Measurements from ENCODE around the gene PARD3. TPM values are rescaled to one million over a fixed set of nuclear protein-coding genes. Genes with fewer than 3 reads are reported as not detected.

Gene PARD3
- total RNA-seq, 1 experiment from 2014 or later: 46.3 TPM

- Histone ChIP-seq H3K9ac (ENCODE audit: low read length) (no peak overlapping the region), H3K4me3 (replicated peaks in 1 of 2; ENCODE audit: low read depth in 1 of 2, low read length in 2 of 2) (no peak overlapping the region), H4K20me1 (ENCODE audit: insufficient read depth) (no peaks in the 10 kb centered on the region), H3K4me2 (ENCODE audit: low read length) (no peak overlapping the region), H3K9me2 (ENCODE audit: insufficient read depth) (no peaks in the 10 kb centered on the region), H3K79me2 (ENCODE audit: insufficient read depth, low read length) (no peaks in the 10 kb centered on the region), H3K4me1 (ENCODE audit: control insufficient read depth in 1 of 2, insufficient read depth in 2 of 2, low read length in 2 of 2) (peaks cover 0 to 4% of the 10 kb centered on the region in 2 experiments; a peak in 1 of 4 replicates), H2AFZ (ENCODE audit: low read depth, low read length, poor library complexity, severe bottlenecking) (no peak overlapping the region), H3K27ac (ENCODE audit: low read depth, low read length) (no peak overlapping the region), H3K36me3 (ENCODE audit: control insufficient read depth in 1 of 2, insufficient read depth in 2 of 2, low read length in 2 of 2) (no peaks in the 10 kb centered on the region), H3K27me3 (ENCODE audit: insufficient read depth, low read length) (no peaks in the 10 kb centered on the region), H3K9me3 (ENCODE audit: control insufficient read depth in 1 of 2, insufficient read depth in 1 of 2, low read depth in 1 of 2, low read length in 2 of 2) (no peaks in the 10 kb centered on the region)
- ChIA-PET POLR2A (no interaction called here), CTCF (no interaction called here), RAD21 (ENCODE audit: low non-redundant PET in 1 of 2, low total read pairs in 2 of 2, uncharacterized antibody in 2 of 2, unreplicated experiment in 2 of 2) (no interaction called here)
- BruUV-seq (replicated peaks): no TSS peak
- no peak for DNase-seq (ENCODE audit: low read depth, low spot score)
- intact Hi-C loops (cut with micrococcal nuclease): no loop called here
- no peak for TF ChIP-seq REST (IDR thresholded peaks at IDR 0.05; ENCODE audit: low read depth)
- no peak for TF ChIP-seq YY1 (IDR thresholded peaks at IDR 0.05; ENCODE audit: extremely low read depth, insufficient replicate concordance, low read depth, low read length)
- no peak for TF ChIP-seq ZFX (IDR thresholded peaks at IDR 0.05)
- TF ChIP-seq EGR1 (IDR thresholded peaks at IDR 0.05; ENCODE audit: low read depth): no peak
- no peak for TF ChIP-seq EZH2 (IDR thresholded peaks at IDR 0.05)
- TF ChIP-seq MAX (IDR thresholded peaks at IDR 0.05): no peak
- no peak for TF ChIP-seq JUND (IDR thresholded peaks at IDR 0.05)
- no peak for TF ChIP-seq ELF1 (IDR thresholded peaks at IDR 0.05; ENCODE audit: borderline replicate concordance, low read depth)
- no peak for TF ChIP-seq CEBPB (IDR thresholded peaks at IDR 0.05; ENCODE audit: low read depth)
- TF ChIP-seq CBX3 (IDR thresholded peaks at IDR 0.05; ENCODE audit: low read depth): no peak
- no peak for TF ChIP-seq EZH2phosphoT487 (IDR thresholded peaks at IDR 0.05; ENCODE audit: borderline replicate concordance)
- TF ChIP-seq ZNF274 (IDR thresholded peaks at IDR 0.05; ENCODE audit: low read depth, low read length): no peak
- no peak for TF ChIP-seq POLR2AphosphoS5 (IDR thresholded peaks at IDR 0.05; ENCODE audit: low read depth, low read length)
- no peak for TF ChIP-seq SIN3A (IDR thresholded peaks at IDR 0.05; ENCODE audit: low read depth)
- no peak for TF ChIP-seq SP1 (IDR thresholded peaks at IDR 0.05; ENCODE audit: low read depth)
- no peak for TF ChIP-seq RAD21 (IDR thresholded peaks at IDR 0.05; ENCODE audit: low read depth)
- TF ChIP-seq POLR2A (IDR thresholded peaks at IDR 0.05; ENCODE audit: borderline replicate concordance, extremely low read depth, insufficient read depth, insufficient read length): no peak
- TF ChIP-seq, protein P1, sequence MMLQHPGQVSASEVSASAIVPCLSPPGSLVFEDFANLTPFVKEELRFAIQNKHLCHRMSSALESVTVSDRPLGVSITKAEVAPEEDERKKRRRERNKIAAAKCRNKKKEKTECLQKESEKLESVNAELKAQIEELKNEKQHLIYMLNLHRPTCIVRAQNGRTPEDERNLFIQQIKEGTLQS (IDR thresholded peaks at IDR 0.05): no peak
- TF ChIP-seq ZBTB33 (IDR thresholded peaks at IDR 0.05; ENCODE audit: extremely low read depth, insufficient replicate concordance, low read length): no peak
- TF ChIP-seq TCF7L2 (IDR thresholded peaks at IDR 0.05; ENCODE audit: borderline replicate concordance, extremely low read depth, insufficient read depth, insufficient read length): no peak
- no peak for ATAC-seq
Observed at GRCh38 chr10:34469446-34469845, 345.6 kb downstream of the PARD3 start.

All from HCT116 (cell line).